HCT116 (cell line): ENCODE results near the gene AHNAK. TPM values are rescaled to one million over a fixed set of nuclear protein-coding genes. Genes with fewer than 3 reads are reported as not detected.
A peak's percentile ranks its signal among the peaks of the same experiment; 100 is the strongest.

Source experiments
- ATAC-seq: fragments of 200-7000 bp; cut with Tn5 transposase; 2 replicates; pipeline ENCODE4 v1.9.1; 2020; ENCODE audit warnings: mild to moderate bottlenecking, moderate library complexity
- BruUV-seq: library from RNA; stranded (reverse); fragments of 400-500 nt; replicated peaks from 2 replicates; lab custom pipeline; 2021; lab: Mats Ljungman, UMichigan
- CTCF ChIA-PET: fragments of 300-600 bp; sonication (Branson Sonifier 250); formaldehyde crosslinking; loops from one replicate; lab custom pipeline; 2021; ENCODE audit warnings: antibody characterized with exemption; lab: Charles Lee
- POLR2A ChIA-PET: fragments of 300-600, 350-600 bp; sonication (Branson Sonifier 250); formaldehyde crosslinking; loops from one replicate; lab custom pipeline; 2021; ENCODE audit warnings: antibody characterized with exemption; lab: Charles Lee
- RAD21 ChIA-PET, 2 experiments: fragments of 300-600 bp; sonication (Branson Sonifier 250); formaldehyde crosslinking; loops; one replicate each; lab custom pipeline; 2023; ENCODE audit warnings: low total read pairs in 2 of 2; ENCODE audit not compliant: uncharacterized antibody in 2 of 2, unreplicated experiment in 2 of 2, low non-redundant PET in 1 of 2; lab: Charles Lee
- DNase-seq: peaks from one replicate; pipeline ENCODE4 v3.0.0-alpha.2; 2010; ENCODE audit warnings: low read depth, low spot score
- H2AFZ ChIP-seq: fragments of 200-600 bp; shearing (Covaris generic), sonication (generic); 2 replicates; pipeline ENCODE4 v1.6.1; 2017; ENCODE audit warnings: low read depth, mixed run types, mixed read lengths, antibody characterized with exemption, low read length; ENCODE audit not compliant: poor library complexity, severe bottlenecking
- H3K27ac ChIP-seq: 2 replicates; pipeline ENCODE4 v1.5.1; 2012; ENCODE audit warnings: low read depth, low read length
- H3K27me3 ChIP-seq: fragments of 200-600 bp; sonication (generic); 2 replicates; pipeline ENCODE4 v1.6.1; 2016; ENCODE audit warnings: mixed run types, low read length, mixed read lengths; ENCODE audit not compliant: insufficient read depth
- H3K36me3 ChIP-seq, 2 experiments: fragments of 200-500 bp in 1 of 2; fragments of 200-600 bp in 1 of 2; sonication (Bioruptor generic) in 1 of 2; sonication (generic) in 1 of 2; 2 replicates each; pipeline versions ENCODE4 v1.5.1 to v1.6.1; 2014 to 2016; ENCODE audit warnings: low read length in 2 of 2, inconsistent platforms in 1 of 2, mixed read lengths in 1 of 2, mixed run types in 1 of 2; ENCODE audit not compliant: insufficient read depth in 2 of 2, control insufficient read depth in 1 of 2
- H3K4me1 ChIP-seq, 2 experiments: fragments of 200-600 bp in 1 of 2; sonication (generic) in 1 of 2; 2 replicates each; pipeline versions ENCODE4 v1.5.1 to v1.6.1; 2012 to 2017; ENCODE audit warnings: low read length in 2 of 2, inconsistent platforms in 1 of 2, mild to moderate bottlenecking in 1 of 2, mixed read lengths in 1 of 2, mixed run types in 1 of 2, moderate library complexity in 1 of 2; ENCODE audit not compliant: insufficient read depth in 2 of 2, control insufficient read depth in 1 of 2
- H3K4me2 ChIP-seq: fragments of 200-600 bp; sonication (generic); 2 replicates; pipeline ENCODE4 v1.6.1; 2017; ENCODE audit warnings: mixed run types, low read length, mixed read lengths
- H3K4me3 ChIP-seq, 2 experiments: fragments of 200-600 bp in 1 of 2; sonication (generic) in 1 of 2; replicated peaks in 1 of 2; 2 replicates each; pipeline ENCODE4 v1.5.1; 2011 to 2016; ENCODE audit warnings: low read length in 2 of 2, control low read depth in 1 of 2, low read depth in 1 of 2, mild to moderate bottlenecking in 1 of 2, mixed read lengths in 1 of 2, mixed run types in 1 of 2
- H3K79me2 ChIP-seq: fragments of 200-600 bp; sonication (generic); 2 replicates; pipeline ENCODE4 v1.6.1; 2017; ENCODE audit warnings: mild to moderate bottlenecking, mixed run types, low read length, moderate library complexity, mixed read lengths; ENCODE audit not compliant: insufficient read depth
- H3K9ac ChIP-seq: fragments of 200-600 bp; sonication (generic); 2 replicates; pipeline ENCODE4 v1.6.1; 2016; ENCODE audit warnings: low read length, mixed read lengths
- H3K9me2 ChIP-seq: fragments of 200-600 bp; sonication (generic), shearing (Covaris generic); 2 replicates; pipeline ENCODE4 v1.6.1; 2017; ENCODE audit warnings: mixed run types, mild to moderate bottlenecking, moderate library complexity; ENCODE audit not compliant: insufficient read depth
- H3K9me3 ChIP-seq, 2 experiments: fragments of 200-500 bp in 1 of 2; fragments of 200-600 bp in 1 of 2; sonication (Bioruptor generic) in 1 of 2; sonication (generic) in 1 of 2; 2 replicates each; pipeline ENCODE4 v1.6.1; 2014 to 2017; ENCODE audit warnings: low read length in 2 of 2, mixed read lengths in 2 of 2, inconsistent platforms in 1 of 2, low read depth in 1 of 2, mild to moderate bottlenecking in 1 of 2, mixed run types in 1 of 2, moderate library complexity in 1 of 2; ENCODE audit not compliant: control insufficient read depth in 1 of 2, insufficient read depth in 1 of 2
- H4K20me1 ChIP-seq: fragments of 200-600 bp; sonication (generic), shearing (Covaris generic); 2 replicates; pipeline ENCODE4 v1.6.1; 2017; ENCODE audit warnings: mixed run types, mild to moderate bottlenecking, moderate library complexity; ENCODE audit not compliant: insufficient read depth
- CBX3 ChIP-seq: IDR thresholded peaks from 2 replicates; pipeline ENCODE4 v1.6.1; 2012; ENCODE audit warnings: low read depth
- CEBPB ChIP-seq: IDR thresholded peaks from 2 replicates; pipeline ENCODE4 v1.6.1; 2012; ENCODE audit warnings: low read depth
- EGR1 ChIP-seq: IDR thresholded peaks from 2 replicates; pipeline ENCODE4 v1.6.1; 2012; ENCODE audit warnings: low read depth
- ELF1 ChIP-seq: IDR thresholded peaks from 2 replicates; pipeline ENCODE4 v1.6.1; 2012; ENCODE audit warnings: low read depth, borderline replicate concordance
- EZH2 ChIP-seq: fragments of 200-600 bp; sonication (generic); IDR thresholded peaks from 2 replicates; pipeline ENCODE4 v1.6.1; 2017; ENCODE audit warnings: antibody characterized with exemption, mixed run types
- EZH2phosphoT487 ChIP-seq: fragments of 200-600 bp; IDR thresholded peaks from 2 replicates; pipeline ENCODE4 v1.6.1; 2018; ENCODE audit warnings: antibody characterized with exemption, borderline replicate concordance
- FOSL1 ChIP-seq: IDR thresholded peaks from 2 replicates; pipeline ENCODE4 v1.6.1; 2012; ENCODE audit warnings: low read depth
- JUND ChIP-seq: IDR thresholded peaks from 2 replicates; pipeline ENCODE4 v1.6.1; 2012
- POLR2A ChIP-seq: IDR thresholded peaks from 2 replicates; pipeline ENCODE4 v1.7.0; 2011; ENCODE audit warnings: borderline replicate concordance; ENCODE audit not compliant: insufficient read depth, insufficient read length; ENCODE audit errors: extremely low read depth
- RAD21 ChIP-seq: IDR thresholded peaks from 2 replicates; pipeline ENCODE4 v1.6.1; 2012; ENCODE audit warnings: low read depth, mild to moderate bottlenecking
- SIN3A ChIP-seq: IDR thresholded peaks from 2 replicates; pipeline ENCODE4 v1.6.1; 2012; ENCODE audit warnings: low read depth
- SP1 ChIP-seq: IDR thresholded peaks from 2 replicates; pipeline ENCODE4 v1.6.1; 2012; ENCODE audit warnings: low read depth
- SRF ChIP-seq: IDR thresholded peaks from 2 replicates; pipeline ENCODE4 v1.6.1; 2012; ENCODE audit warnings: low read depth
- TCF7L2 ChIP-seq: IDR thresholded peaks from 2 replicates; pipeline ENCODE4 v1.7.0; 2011; ENCODE audit warnings: borderline replicate concordance, inconsistent platforms; ENCODE audit not compliant: insufficient read depth, insufficient read length; ENCODE audit errors: extremely low read depth
- YY1 ChIP-seq: IDR thresholded peaks from 2 replicates; pipeline ENCODE4 v1.6.1; 2011; ENCODE audit warnings: low read length, low read depth, moderate library complexity, mild to moderate bottlenecking; ENCODE audit not compliant: insufficient replicate concordance; ENCODE audit errors: extremely low read depth
- ZBTB33 ChIP-seq: IDR thresholded peaks from 2 replicates; pipeline ENCODE4 v1.6.1; 2011; ENCODE audit warnings: mild to moderate bottlenecking, low read length, moderate library complexity; ENCODE audit not compliant: insufficient replicate concordance; ENCODE audit errors: extremely low read depth
- ZFX ChIP-seq: fragments of 450-650 bp; IDR thresholded peaks from 2 replicates; pipeline ENCODE4 v1.6.1; 2017
- ZNF274 ChIP-seq: fragments of 200-500 bp; sonication (Bioruptor generic); IDR thresholded peaks from 2 replicates; pipeline ENCODE4 v1.6.1; 2014; ENCODE audit warnings: mild to moderate bottlenecking, low read depth, low read length, inconsistent platforms
- intact Hi-C: fragments of 100-400 bp; cut with micrococcal nuclease; formaldehyde crosslinking; loops from 2 replicates; pipeline ENCODE4 v1.10.0; 2022
- total RNA-seq: library from RNA; stranded (reverse); gene quantifications from one replicate; pipeline ENCODE4 v1.2.1, GENCODE V29; 2021; ENCODE audit not compliant: unreplicated experiment
- TF ChIP-seq, protein P1 (sequence below): IDR thresholded peaks from 2 replicates; pipeline ENCODE4 v1.6.1; 2012
- TF ChIP-seq, protein P2 (sequence below): IDR thresholded peaks from 2 replicates; pipeline ENCODE4 v1.6.1; 2012
- TF ChIP-seq, protein P3 (sequence below): IDR thresholded peaks from 2 replicates; pipeline ENCODE4 v1.6.1; 2012; ENCODE audit warnings: low read depth

Gene AHNAK
- total RNA-seq, 1 experiment from 2014 or later: 239 TPM

DNA sequence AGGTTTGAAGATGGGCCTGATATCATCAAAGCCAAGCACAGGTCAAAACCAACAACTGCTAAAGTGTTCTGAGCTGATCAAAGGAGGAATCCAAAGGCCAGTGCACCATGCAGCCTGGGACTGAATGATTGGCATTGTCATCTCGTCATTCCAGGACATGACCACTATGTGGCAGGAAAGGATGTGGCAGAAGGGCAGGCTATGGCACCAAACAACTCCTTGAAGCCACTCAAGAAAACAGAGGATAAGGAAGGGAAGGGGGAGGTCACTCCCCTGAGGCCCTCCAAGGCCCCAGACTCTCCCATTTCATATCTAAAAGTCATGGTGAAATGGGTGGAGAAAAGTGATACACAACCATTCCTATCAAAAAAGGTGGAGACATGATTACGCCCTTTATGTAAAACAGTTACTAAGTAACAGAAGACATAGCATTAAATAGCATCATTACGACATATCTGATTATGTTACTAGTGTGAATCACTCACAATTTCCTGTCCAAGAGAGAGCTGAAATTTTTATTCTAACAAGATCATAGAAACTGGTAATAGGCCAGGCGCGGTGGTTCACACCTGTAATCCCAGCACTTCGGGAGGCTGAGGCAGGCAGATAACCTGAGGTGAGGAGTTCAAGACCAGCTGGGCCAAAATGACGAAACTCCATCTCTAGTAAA, 49.3 kb downstream of the AHNAK start:
- CTCF ChIA-PET: interaction anchor here (0.8 to 2.8 kb wide), 9 partner anchors 10 to 94 kb away, joined by 3 to 18 read pairs (median 6); partner anchors contain the start of gene TUT1
- TF ChIP-seq ZBTB33 (no peak), ELF1 (no peak; the same call in 1 of the 2 replicates), SRF (no peak), EZH2phosphoT487 (no peak), EGR1 (no peak), TCF7L2 (peak; percentile 62), YY1 (peak; percentile 49), RAD21 (peak; percentile 94), ZNF274 (no peak), SIN3A (no peak; the same call in 1 of the 2 replicates), CEBPB (peak; percentile 90), ZFX (no peak), FOSL1 (peak; percentile 60), JUND (peak; percentile 54; the same call in 1 of the 2 replicates), POLR2A (no peak), CBX3 (0 out of 2 replicates have a peak, but pooled peaks have one; percentile 14), SP1 (peak; percentile 59), EZH2 (no peak)
- TF ChIP-seq, protein P1, sequence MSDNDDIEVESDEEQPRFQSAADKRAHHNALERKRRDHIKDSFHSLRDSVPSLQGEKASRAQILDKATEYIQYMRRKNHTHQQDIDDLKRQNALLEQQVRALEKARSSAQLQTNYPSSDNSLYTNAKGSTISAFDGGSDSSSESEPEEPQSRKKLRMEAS: peak; percentile 67
- TF ChIP-seq, protein P2, sequence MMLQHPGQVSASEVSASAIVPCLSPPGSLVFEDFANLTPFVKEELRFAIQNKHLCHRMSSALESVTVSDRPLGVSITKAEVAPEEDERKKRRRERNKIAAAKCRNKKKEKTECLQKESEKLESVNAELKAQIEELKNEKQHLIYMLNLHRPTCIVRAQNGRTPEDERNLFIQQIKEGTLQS: no peak
- TF ChIP-seq, protein P3, sequence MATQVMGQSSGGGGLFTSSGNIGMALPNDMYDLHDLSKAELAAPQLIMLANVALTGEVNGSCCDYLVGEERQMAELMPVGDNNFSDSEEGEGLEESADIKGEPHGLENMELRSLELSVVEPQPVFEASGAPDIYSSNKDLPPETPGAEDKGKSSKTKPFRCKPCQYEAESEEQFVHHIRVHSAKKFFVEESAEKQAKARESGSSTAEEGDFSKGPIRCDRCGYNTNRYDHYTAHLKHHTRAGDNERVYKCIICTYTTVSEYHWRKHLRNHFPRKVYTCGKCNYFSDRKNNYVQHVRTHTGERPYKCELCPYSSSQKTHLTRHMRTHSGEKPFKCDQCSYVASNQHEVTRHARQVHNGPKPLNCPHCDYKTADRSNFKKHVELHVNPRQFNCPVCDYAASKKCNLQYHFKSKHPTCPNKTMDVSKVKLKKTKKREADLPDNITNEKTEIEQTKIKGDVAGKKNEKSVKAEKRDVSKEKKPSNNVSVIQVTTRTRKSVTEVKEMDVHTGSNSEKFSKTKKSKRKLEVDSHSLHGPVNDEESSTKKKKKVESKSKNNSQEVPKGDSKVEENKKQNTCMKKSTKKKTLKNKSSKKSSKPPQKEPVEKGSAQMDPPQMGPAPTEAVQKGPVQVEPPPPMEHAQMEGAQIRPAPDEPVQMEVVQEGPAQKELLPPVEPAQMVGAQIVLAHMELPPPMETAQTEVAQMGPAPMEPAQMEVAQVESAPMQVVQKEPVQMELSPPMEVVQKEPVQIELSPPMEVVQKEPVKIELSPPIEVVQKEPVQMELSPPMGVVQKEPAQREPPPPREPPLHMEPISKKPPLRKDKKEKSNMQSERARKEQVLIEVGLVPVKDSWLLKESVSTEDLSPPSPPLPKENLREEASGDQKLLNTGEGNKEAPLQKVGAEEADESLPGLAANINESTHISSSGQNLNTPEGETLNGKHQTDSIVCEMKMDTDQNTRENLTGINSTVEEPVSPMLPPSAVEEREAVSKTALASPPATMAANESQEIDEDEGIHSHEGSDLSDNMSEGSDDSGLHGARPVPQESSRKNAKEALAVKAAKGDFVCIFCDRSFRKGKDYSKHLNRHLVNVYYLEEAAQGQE: no peak

More for the DNA sequence above, 49.3 kb downstream of the AHNAK start:
- DNase-seq (peak; percentile 74), ATAC-seq (peak; percentile 77)
- Histone ChIP-seq H3K9me2 (no peaks in the 10 kb centered on the region), H3K4me1 (peaks cover 31 to 43% of the 10 kb centered on the region in 2 experiments), H3K27ac (peak overlapping the region; percentile 16; the same call in 1 of the 2 replicates), H3K79me2 (no peaks in the 10 kb centered on the region), H4K20me1 (no peaks in the 10 kb centered on the region), H3K9ac (0 out of 2 replicates have a peak overlapping the region, but pooled peaks have one; percentile 22), H3K4me2 (peak overlapping the region; percentile 56), H2AFZ (no peak overlapping the region), H3K36me3 (no peaks in the 10 kb centered on the region), H3K4me3 (no peak overlapping the region), H3K9me3 (no peaks in the 10 kb centered on the region), H3K27me3 (no peaks in the 10 kb centered on the region)
- RAD21 ChIA-PET: interaction anchor here (0.7 to 1.4 kb wide), 6 partner anchors 40 to 73 kb away, joined by 3 to 5 read pairs (median 4); no protein-coding TSS in a partner anchor
- BruUV-seq: no TSS peak
- POLR2A ChIA-PET: interaction anchor here (0.6 to 1.8 kb wide), 7 partner anchors 9 to 344 kb away, joined by 3 to 6 read pairs (median 3); no protein-coding TSS in a partner anchor
- intact Hi-C loops: loop anchor here (1.0 kb wide), 2 partner anchors 45 to 63 kb away; no protein-coding TSS in a partner anchor
